ENCODE data around the gene PARP16. TPM values are rescaled to one million over a fixed set of nuclear protein-coding genes. Genes with fewer than 3 reads are reported as not detected.

PARP16 gene
- total RNA-seq, 4 donors from 2014 or later: 5.7 to 8.6 (median 6.3) TPM

DNA sequence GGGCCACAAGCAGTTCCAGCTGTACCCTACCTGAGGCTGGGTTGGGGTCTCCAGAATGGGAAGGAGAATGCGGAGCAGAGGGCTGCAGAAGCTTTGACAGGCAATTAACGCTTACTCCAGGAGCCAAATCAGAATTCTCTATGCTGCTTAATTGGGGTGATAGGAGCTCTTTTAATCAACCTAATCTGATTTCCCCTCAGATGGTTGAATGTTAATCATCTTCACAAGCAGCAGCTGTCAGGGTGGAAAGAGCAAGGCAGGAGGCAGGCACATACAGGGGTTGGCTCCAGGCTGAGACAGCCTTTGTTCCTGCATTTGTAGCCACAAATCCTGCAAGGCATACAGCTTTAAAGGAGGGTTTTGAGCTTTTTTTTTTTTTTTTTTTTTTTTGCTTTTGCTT is 78.0 kb downstream of the PARP16 start:
- Histone ChIP-seq H3K4me3 (no peak overlapping the region), H3K9me3 (no peaks in the 10 kb centered on the region), H3K36me3 (no peaks in the 10 kb centered on the region), H3K27me3 (no peaks in the 10 kb centered on the region), H3K4me1 (peaks cover 6 to 22% (median 12%) of the 10 kb centered on the region in 3 donors), H3K27ac (no peak overlapping the region)
- 95 to 100% methylated on average over 2 of the region's 2 CpGs for WGBS, 2 donors
- intact Hi-C loops (cut with DNase I): no loop called here
- no peak for DNase-seq
- TF ChIP-seq POLR2A (IDR thresholded peaks at IDR 0.05): no peak
- TF ChIP-seq, protein P1, sequence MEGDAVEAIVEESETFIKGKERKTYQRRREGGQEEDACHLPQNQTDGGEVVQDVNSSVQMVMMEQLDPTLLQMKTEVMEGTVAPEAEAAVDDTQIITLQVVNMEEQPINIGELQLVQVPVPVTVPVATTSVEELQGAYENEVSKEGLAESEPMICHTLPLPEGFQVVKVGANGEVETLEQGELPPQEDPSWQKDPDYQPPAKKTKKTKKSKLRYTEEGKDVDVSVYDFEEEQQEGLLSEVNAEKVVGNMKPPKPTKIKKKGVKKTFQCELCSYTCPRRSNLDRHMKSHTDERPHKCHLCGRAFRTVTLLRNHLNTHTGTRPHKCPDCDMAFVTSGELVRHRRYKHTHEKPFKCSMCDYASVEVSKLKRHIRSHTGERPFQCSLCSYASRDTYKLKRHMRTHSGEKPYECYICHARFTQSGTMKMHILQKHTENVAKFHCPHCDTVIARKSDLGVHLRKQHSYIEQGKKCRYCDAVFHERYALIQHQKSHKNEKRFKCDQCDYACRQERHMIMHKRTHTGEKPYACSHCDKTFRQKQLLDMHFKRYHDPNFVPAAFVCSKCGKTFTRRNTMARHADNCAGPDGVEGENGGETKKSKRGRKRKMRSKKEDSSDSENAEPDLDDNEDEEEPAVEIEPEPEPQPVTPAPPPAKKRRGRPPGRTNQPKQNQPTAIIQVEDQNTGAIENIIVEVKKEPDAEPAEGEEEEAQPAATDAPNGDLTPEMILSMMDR (IDR thresholded peaks at IDR 0.05): no peak

Small RNAs within 50 kb of the gene (small RNA-seq; reads per million reads assigned to genes)
- gene AC068213.1 (0 reads per million in 4 donors), gene RNU5A-1 (8,994 to 16,336 (median 12,284) reads per million in 4 donors), gene RNU5B-1 (1,047 to 1,399 (median 1,134) reads per million in 4 donors), gene RNU6-686P (0 reads per million in 4 donors), gene SNORA24B (0.07 to 0.95 (median 0.50) reads per million in 4 donors)

Other genes with a start within 250 kb of the PARP16 start
- gene SLC51B, start 241.5 kb downstream of the PARP16 start, total RNA-seq: not detected
- gene RASL12, start 218.9 kb downstream of the PARP16 start, total RNA-seq: 10 to 100 TPM in 2 of 4 donors, 1 to 10 TPM in 2; 2.8 to 32.4 (median 8.9) TPM
- gene KBTBD13, start 210.1 kb downstream of the PARP16 start, total RNA-seq: not detected
- 1 to 10 TPM; 1.6 to 6.3 (median 2.0) TPM for gene UBAP1L, start 171.7 kb downstream of the PARP16 start, total RNA-seq
- 10 to 100 TPM; 12.1 to 20.8 (median 16.6) TPM for gene PDCD7, start 153.1 kb downstream of the PARP16 start, total RNA-seq
- gene CLPX, start 101.5 kb downstream of the PARP16 start, total RNA-seq: 10 to 100 TPM; 51.0 to 57.4 (median 54.1) TPM
- 10 to 100 TPM in 1 of 4 donors, 1 to 10 TPM in 3; 2.5 to 78.0 (median 5.5) TPM for gene CILP, start 75.4 kb downstream of the PARP16 start, total RNA-seq
- not detected for gene RNU5A-1, start 9.2 kb upstream of the PARP16 start, total RNA-seq
- not detected for gene RNU5B-1, start 17.8 kb upstream of the PARP16 start, total RNA-seq
- gene IGDCC3, start 91.1 kb upstream of the PARP16 start, total RNA-seq: not detected
- 1 to 10 TPM in 1 of 4 donors, under 1 TPM in 3; 0.12 to 2.7 (median 0.26) TPM for gene IGDCC4, start 136.1 kb upstream of the PARP16 start, total RNA-seq
- gene DPP8, start 230.8 kb upstream of the PARP16 start, total RNA-seq: 10 to 100 TPM; 19.8 to 30.5 (median 21.8) TPM
- 10 to 100 TPM; 14.7 to 53.2 (median 32.9) TPM for gene HACD3, start 243.6 kb upstream of the PARP16 start, total RNA-seq

All from esophagus squamous epithelium (tissue), 5 donors.